ENCODE data around the gene UBE2G2.

Gene UBE2G2

DNA sequence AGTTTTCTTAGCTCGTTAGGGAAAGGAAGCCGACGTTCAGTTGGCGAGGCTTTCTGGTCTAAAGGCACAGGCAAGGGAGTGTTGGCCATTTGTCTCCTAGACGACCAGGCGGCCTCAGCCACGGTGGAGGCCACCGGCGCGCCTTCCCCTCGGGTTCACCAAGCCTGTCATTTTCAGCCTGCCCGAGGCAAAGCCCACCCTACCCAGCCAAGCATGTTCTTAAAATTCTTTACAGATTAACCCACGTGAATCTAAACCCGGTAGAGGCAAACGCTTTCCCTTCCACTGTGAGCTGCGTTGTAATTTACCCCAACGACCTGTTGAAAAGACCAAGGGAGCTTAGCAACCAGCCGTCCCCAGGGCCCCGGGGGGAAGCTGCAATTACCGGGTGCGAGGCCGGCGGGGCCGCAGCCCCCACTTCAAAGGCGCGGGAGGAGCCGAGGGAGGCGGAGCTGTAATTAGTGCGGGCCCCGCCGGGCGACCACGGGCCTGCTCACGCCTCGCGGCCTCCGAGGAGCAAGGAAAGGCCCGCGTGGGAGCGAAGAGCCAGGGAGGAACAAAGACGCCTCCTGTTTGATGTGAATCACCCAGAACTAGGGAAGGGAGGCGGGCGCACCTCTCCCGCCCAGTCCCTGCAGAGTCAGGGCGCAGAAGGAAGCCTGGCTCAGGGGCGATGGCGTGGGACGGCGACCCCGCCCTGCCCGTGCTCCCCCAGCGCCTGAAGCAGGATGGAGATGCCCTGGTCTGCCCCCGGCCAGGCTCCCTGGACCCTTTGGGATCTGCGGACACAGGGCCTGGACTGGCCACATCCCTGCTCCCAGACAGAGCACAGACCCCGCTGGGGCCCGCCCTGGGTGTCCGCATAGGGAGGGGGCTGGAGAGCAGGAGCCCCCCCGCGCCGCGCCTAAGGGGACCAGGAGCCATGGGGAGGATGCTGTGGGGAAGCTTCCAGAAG, 78.2 kb downstream of the UBE2G2 start:
- DNase-seq, result no peak

DNA sequence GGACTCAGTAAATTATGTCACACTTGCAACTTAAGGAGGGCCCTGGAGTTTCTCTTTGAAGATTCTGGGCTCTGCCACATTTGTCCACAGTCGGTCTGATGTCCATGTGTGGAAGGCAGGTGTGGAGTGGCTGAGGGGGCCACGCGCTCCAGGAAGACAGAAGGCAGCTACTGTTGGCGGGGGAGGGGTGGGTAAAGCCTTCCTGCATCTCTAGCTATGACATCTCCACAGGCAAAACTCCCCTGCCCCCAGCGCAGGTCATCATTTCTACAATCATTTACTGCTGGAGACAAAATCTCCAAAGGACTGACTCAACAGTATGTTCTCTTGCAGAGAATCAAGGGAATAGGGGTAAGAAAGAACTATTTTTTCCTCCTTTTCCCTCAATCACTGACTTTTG, 78.9 kb downstream of the UBE2G2 start:
- no peak for DNase-seq

DNA sequence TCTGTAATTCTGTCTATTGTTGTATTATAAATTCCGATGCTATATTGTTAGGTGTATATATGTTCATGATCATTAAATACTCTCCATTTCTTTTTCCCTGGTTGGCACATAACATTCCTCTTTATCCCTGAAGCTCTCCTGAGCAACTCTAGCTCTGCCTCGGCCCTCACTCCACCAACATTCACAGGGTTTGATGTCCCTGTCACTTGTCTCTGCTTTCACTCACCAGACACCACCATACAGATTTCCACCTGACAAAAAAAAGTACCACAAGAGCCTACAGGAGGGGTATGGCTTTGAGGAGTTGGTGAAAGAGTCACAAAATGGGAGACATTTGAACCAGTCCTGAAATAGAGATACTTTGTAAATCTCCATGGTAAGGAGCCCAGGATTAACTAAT, 81.5 kb downstream of the UBE2G2 start:
- no peak for DNase-seq
